ENCODE data around the gene RNF113B.

RNF113B gene

DNA sequence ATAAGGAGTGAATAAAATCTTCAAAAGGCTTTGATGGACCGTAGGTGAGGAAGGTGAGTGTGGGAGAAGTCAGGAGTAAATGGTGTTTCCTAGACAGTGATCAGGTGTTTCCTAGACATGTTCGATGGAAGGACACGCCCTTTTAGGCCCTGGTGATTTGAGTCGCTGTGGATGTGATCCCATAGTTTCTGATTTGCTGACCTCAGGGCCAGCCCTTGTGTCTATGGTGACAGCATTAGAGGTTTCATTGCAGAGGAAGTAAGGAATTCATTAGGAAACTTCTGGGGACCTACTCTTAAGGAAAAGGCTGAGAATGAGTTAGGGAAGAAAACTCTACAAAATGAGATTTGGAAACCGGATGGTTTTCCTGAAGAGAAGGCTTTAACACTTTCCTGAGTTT lies 31.5 kb upstream of the RNF113B start:
- in situ Hi-C loops (cut with MboI; ENCODE audit: low pct_unique_long_range_greater_than_20kb, low sequenced_read_pairs, unreplicated experiment), result no loop called here
- DNase-seq (ENCODE audit: low spot score), result no peak
- TF ChIP-seq, protein P1, sequence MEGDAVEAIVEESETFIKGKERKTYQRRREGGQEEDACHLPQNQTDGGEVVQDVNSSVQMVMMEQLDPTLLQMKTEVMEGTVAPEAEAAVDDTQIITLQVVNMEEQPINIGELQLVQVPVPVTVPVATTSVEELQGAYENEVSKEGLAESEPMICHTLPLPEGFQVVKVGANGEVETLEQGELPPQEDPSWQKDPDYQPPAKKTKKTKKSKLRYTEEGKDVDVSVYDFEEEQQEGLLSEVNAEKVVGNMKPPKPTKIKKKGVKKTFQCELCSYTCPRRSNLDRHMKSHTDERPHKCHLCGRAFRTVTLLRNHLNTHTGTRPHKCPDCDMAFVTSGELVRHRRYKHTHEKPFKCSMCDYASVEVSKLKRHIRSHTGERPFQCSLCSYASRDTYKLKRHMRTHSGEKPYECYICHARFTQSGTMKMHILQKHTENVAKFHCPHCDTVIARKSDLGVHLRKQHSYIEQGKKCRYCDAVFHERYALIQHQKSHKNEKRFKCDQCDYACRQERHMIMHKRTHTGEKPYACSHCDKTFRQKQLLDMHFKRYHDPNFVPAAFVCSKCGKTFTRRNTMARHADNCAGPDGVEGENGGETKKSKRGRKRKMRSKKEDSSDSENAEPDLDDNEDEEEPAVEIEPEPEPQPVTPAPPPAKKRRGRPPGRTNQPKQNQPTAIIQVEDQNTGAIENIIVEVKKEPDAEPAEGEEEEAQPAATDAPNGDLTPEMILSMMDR (IDR thresholded peaks at IDR 0.05; ENCODE audit: extremely low read depth, insufficient read depth, missing control alignments), result no peak

DNA sequence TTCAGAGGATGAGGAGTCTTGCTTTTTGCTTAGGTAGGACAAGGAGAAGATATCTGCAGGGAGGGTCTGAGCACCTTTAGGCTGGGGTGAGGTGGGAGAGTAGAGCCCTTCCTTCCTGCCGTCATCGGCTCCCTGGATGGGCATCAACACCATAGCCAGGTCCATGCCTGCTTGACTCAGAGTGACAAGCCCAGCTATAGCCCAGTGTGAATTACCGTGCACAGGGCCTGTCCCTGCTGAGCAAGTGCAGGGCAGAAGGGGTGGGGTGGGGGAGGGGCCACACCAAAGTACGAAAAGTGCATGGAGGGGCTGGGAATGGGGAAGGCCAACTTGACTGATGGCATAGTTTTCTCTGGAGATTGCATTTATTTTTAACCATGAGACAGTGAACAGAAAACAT lies 30.3 kb upstream of the RNF113B start:
- TF ChIP-seq, protein P1 (IDR thresholded peaks at IDR 0.05; ENCODE audit: extremely low read depth, insufficient read depth, missing control alignments), result no peak
- in situ Hi-C loops (cut with MboI; ENCODE audit: low pct_unique_long_range_greater_than_20kb, low sequenced_read_pairs, unreplicated experiment), result no loop called here
- DNase-seq (ENCODE audit: low spot score), result no peak

DNA sequence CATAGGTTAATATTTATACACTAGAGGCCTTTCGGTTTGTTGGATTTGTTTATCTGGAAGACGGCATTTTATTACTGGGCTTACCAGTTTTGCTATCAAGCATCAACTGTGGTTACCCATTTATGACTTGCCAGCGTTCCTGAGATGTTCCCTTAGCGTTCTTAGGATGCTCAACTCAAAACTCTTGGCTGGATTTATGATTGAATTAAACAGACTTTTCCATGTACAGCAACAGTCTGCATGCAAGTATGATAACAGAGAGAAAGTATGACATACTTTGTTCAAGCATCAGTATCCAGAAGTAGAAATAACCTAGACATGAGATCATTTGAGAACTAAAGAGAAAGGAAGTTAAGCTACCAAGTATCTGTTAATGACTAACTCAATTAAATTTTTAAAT lies 29.9 kb upstream of the RNF113B start:
- DNase-seq (ENCODE audit: low spot score), result no peak
- in situ Hi-C loops (cut with MboI; ENCODE audit: low pct_unique_long_range_greater_than_20kb, low sequenced_read_pairs, unreplicated experiment), result no loop called here
- TF ChIP-seq, protein P1 (IDR thresholded peaks at IDR 0.05; ENCODE audit: extremely low read depth, insufficient read depth, missing control alignments), result no peak

DNA sequence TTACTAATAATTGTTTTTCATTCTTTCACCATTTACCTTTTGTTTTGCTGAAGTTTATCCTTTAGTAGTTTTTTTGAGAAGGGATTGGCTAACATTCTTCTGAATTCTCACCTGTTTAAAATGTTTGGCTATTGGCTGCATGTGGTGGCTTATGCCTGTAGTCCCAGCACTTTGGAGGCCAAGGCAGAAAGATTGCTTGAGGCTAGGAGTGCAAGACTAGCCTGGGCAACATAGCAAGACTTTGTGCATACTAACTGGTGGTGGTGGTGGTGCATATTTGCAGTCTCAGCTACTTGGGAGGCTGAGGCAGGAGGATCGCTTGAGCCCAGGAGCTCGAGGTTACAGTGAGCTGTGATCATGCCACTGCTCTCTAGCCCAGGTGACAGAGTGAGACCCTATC lies 27.5 kb upstream of the RNF113B start:
- in situ Hi-C loops (cut with MboI; ENCODE audit: low pct_unique_long_range_greater_than_20kb, low sequenced_read_pairs, unreplicated experiment), result no loop called here
- TF ChIP-seq, protein P1 (IDR thresholded peaks at IDR 0.05; ENCODE audit: extremely low read depth, insufficient read depth, missing control alignments), result no peak
- DNase-seq (ENCODE audit: low spot score), result no peak

DNA sequence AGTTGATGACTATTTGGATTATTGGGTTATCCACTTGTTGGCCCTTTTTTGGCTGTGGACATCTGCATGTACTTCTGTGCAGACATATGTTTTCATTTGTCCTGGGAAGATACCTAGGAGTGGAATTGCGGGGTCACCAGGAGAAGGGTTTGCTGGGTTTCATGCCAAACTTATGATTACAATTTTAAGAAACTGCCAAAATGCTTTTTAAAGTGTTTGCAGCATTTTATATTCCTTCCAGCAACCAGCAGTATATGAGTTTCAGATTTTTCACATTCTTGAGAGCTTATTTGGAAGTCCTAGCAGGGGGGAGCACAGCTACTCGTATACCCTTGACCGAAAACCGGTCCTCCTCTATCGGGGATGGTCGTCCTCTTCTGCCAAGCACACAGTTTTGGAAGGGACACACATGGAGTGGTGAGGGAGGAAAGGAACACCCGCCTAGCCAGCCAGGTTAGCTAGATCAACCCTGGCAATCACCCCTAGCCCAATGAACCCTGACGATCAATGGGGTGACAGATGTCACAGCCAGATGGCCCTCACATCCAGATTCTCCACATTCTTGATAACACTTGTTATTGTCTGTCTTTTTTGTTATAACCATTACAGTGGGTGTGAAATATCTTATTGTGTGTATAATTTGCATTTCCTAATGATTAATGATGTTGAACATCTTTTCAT lies 26.7 kb upstream of the RNF113B start:
- in situ Hi-C loops (cut with MboI; ENCODE audit: low pct_unique_long_range_greater_than_20kb, low sequenced_read_pairs, unreplicated experiment), result no loop called here
- TF ChIP-seq, protein P1 (IDR thresholded peaks at IDR 0.05; ENCODE audit: extremely low read depth, insufficient read depth, missing control alignments), result no peak
- DNase-seq (ENCODE audit: low spot score), result no peak

DNA sequence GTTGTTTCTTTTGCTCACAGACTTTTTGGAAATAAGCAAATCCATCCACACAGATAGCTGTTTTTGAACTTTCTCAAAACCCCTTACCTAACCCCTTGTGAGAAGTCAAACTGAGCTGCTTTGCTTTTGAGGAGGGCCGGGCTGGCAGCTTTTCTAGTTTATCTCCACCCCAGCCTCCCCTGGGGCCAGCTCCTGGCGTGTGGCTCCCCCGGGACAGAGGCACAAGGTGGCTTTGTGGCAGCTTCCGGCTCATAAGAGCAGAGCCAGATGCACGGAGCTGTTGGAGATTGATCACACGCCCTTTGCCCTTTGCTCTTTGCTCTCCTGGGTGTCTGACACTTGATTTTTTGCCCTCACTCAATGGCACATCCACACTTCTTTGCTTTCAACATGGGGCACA lies 24.9 kb upstream of the RNF113B start:
- in situ Hi-C loops (cut with MboI; ENCODE audit: low pct_unique_long_range_greater_than_20kb, low sequenced_read_pairs, unreplicated experiment), result no loop called here
- TF ChIP-seq, protein P1 (IDR thresholded peaks at IDR 0.05; ENCODE audit: extremely low read depth, insufficient read depth, missing control alignments), result no peak
- no peak for DNase-seq (ENCODE audit: low spot score)
